Testis (tissue), 3 donors: ENCODE measurements around the gene TERT. TPM values are rescaled to one million over a fixed set of nuclear protein-coding genes. Genes with fewer than 3 reads are reported as not detected.

Source experiments
- DNase-seq: peaks from one replicate; pipeline ENCODE4 v3.0.0-alpha.2; 2019
- H3K27ac ChIP-seq, 2 donors: fragments of 200-600 bp; sonication (generic); one replicate each; pipeline ENCODE4 v1.5.1; 2019
- H3K27me3 ChIP-seq: fragments of 200-600 bp; sonication (generic); one replicate; pipeline ENCODE4 v1.5.1; 2019
- H3K36me3 ChIP-seq: fragments of 200-600 bp; sonication (generic); one replicate; pipeline ENCODE4 v1.5.1; 2017; ENCODE audit warnings: low read depth; ENCODE audit errors: missing control alignments
- H3K4me1 ChIP-seq: fragments of 200-600 bp; sonication (generic); one replicate; pipeline ENCODE4 v1.5.1; 2019
- H3K4me3 ChIP-seq, 2 donors: fragments of 200-600 bp; sonication (generic); one replicate each; pipeline ENCODE4 v1.5.1; 2017 to 2019
- H3K9me3 ChIP-seq: fragments of 200-600 bp; sonication (generic); one replicate; pipeline ENCODE4 v1.5.1; 2017
- CTCF ChIP-seq, 3 experiments: fragments of 450-650 bp in 2 of 3; fragments of 200-600 bp in 1 of 3; sonication (generic) in 1 of 3; IDR thresholded peaks; one replicate each; pipeline ENCODE4 v1.5.1; 2016 to 2019; ENCODE audit warnings: antibody characterized with exemption in 3 of 3, mild to moderate bottlenecking in 2 of 3, moderate library complexity in 1 of 3
- POLR2A ChIP-seq: fragments of 450-650 bp; IDR thresholded peaks from one replicate; pipeline ENCODE4 v1.6.1; 2017; ENCODE audit warnings: antibody characterized with exemption, mild to moderate bottlenecking, moderate library complexity
- WGBS, 2 donors: methylation state at CpG; one replicate each; pipeline ENCODE4 v1.1.5; 2018; 5-methylcytosine and 5-hydroxymethylcytosine counted together
- intact Hi-C: fragments of 100-400 bp; cut with DNase I; formaldehyde crosslinking; loops from one replicate; pipeline ENCODE4 v1.15.1; 2023; ENCODE audit warnings: low total_unique reads
- polyA plus RNA-seq: library from polyadenylated mRNA; stranded (reverse); fragments of 350-450 nt; fragmentation: Illumina TruSeq; extraction: RNeasy Lipid Tissue Mini Kit (QIAGEN cat#74804); gene quantifications from one replicate; pipeline ENCODE4 v1.2.3, GENCODE V29; 2014; ENCODE audit warnings: low read depth, low replicate concordance; ENCODE audit not compliant: insufficient read depth
- total RNA-seq, 2 donors: library from RNA; depleted of rRNA; stranded (reverse); fragments of >200 nt; gene quantifications; one replicate each; pipeline ENCODE4 v1.2.3, GENCODE V29; 2016

TERT gene
- total and polyA plus RNA-seq, 3 donors from 2014 or later = 2.1 to 5.5 (median 4.4) TPM

GRCh38 chr5:1212881-1213280, 82.0 kb downstream of the TERT start:
- intact Hi-C loops = no loop called here
- H3K36me3 ChIP-seq = no peaks in the 10 kb centered on the region
- no peaks in the 10 kb centered on the region for H3K27me3 ChIP-seq
- WGBS, 2 donors = 90 to 91% methylated on average over 10 to 18 of the region's 18 CpGs
- H3K4me1 ChIP-seq = no peaks in the 10 kb centered on the region
- no peak for TF ChIP-seq CTCF (IDR thresholded peaks at IDR 0.05)
- TF ChIP-seq POLR2A = no peak
- no peak overlapping the region for H3K27ac ChIP-seq
- no peaks in the 10 kb centered on the region for H3K9me3 ChIP-seq
- DNase-seq = no peak
- no peak overlapping the region for H3K4me3 ChIP-seq

- Histone ChIP-seq H3K27me3 (no peaks in the 10 kb centered on the region), H3K27ac (no peak overlapping the region), H3K4me1 (no peaks in the 10 kb centered on the region), H3K4me3 (no peak overlapping the region), H3K36me3 (no peaks in the 10 kb centered on the region), H3K9me3 (no peaks in the 10 kb centered on the region)
- TF ChIP-seq POLR2A (no peak), CTCF (IDR thresholded peaks at IDR 0.05) (no peak)
- WGBS, 2 donors = 88 to 96% methylated on average over 11 to 16 of the region's 20 CpGs
- intact Hi-C loops = no loop called here
- DNase-seq = no peak
Observed at GRCh38 chr5:1212271-1212670, 82.6 kb downstream of the TERT start.

- WGBS, 2 donors = 79 to 86% methylated on average over 9 of the region's 9 CpGs
Observed at GRCh38 chr5:1211701-1212100, 83.2 kb downstream of the TERT start.

GRCh38 chr5:1210832-1211251, 84.0 kb downstream of the TERT start:
- H3K27ac ChIP-seq = no peak overlapping the region
- TF ChIP-seq POLR2A = no peak
- no peak for TF ChIP-seq CTCF (IDR thresholded peaks at IDR 0.05)
- H3K27me3 ChIP-seq = no peaks in the 10 kb centered on the region
- DNase-seq = no peak
- intact Hi-C loops = no loop called here
- 65 to 86% methylated on average over 2 to 17 of the region's 21 CpGs for WGBS, 2 donors
- H3K4me3 ChIP-seq = no peak overlapping the region
- H3K36me3 ChIP-seq = no peaks in the 10 kb centered on the region
- H3K9me3 ChIP-seq = no peaks in the 10 kb centered on the region
- no peaks in the 10 kb centered on the region for H3K4me1 ChIP-seq

More at GRCh38 chr5:1211701-1212100, 83.2 kb downstream of the TERT start:
- no peak overlapping the region for H3K4me3 ChIP-seq
- H3K9me3 ChIP-seq = no peaks in the 10 kb centered on the region
- no peak overlapping the region for H3K27ac ChIP-seq
- TF ChIP-seq POLR2A (no peak), CTCF (IDR thresholded peaks at IDR 0.05) (no peak)
- no peak for DNase-seq
- intact Hi-C loops = no loop called here
- H3K27me3 ChIP-seq = no peaks in the 10 kb centered on the region
- no peaks in the 10 kb centered on the region for H3K36me3 ChIP-seq
- no peaks in the 10 kb centered on the region for H3K4me1 ChIP-seq
